ENCODE measurements around the gene CCDC57.
A peak's percentile ranks its signal among the peaks of the same experiment; 100 is the strongest.

Gene CCDC57

GRCh38 chr17:82103553-82104451 is 108.8 kb downstream of the CCDC57 start:
- in situ Hi-C loops (cut with MboI; ENCODE audit: low pct_unique_long_range_greater_than_20kb, low sequenced_read_pairs) = no loop called here
- DNase-seq = no peak

GRCh38 chr17:82101767-82102679 is 110.6 kb downstream of the CCDC57 start:
- in situ Hi-C loops (cut with MboI; ENCODE audit: low pct_unique_long_range_greater_than_20kb, low sequenced_read_pairs) = no loop called here
- no peak for DNase-seq

- in situ Hi-C loops (cut with MboI; ENCODE audit: low pct_unique_long_range_greater_than_20kb, low sequenced_read_pairs) = no loop called here
- no peak for DNase-seq
These were observed 111.3 kb downstream of the CCDC57 start for GRCh38 chr17:82101301-82101715.

GRCh38 chr17:82100502-82101298 is 111.9 kb downstream of the CCDC57 start:
- no peak for DNase-seq
- in situ Hi-C loops (cut with MboI; ENCODE audit: low pct_unique_long_range_greater_than_20kb, low sequenced_read_pairs) = no loop called here

GRCh38 chr17:82098939-82099763 is 113.5 kb downstream of the CCDC57 start:
- DNase-seq = peak; percentile 39
- in situ Hi-C loops (cut with MboI; ENCODE audit: low pct_unique_long_range_greater_than_20kb, low sequenced_read_pairs) = no loop called here

- DNase-seq = peak; percentile 92
- in situ Hi-C loops (cut with MboI; ENCODE audit: low pct_unique_long_range_greater_than_20kb, low sequenced_read_pairs) = no loop called here
These were observed 114.3 kb downstream of the CCDC57 start, which contains the start of gene FASN for GRCh38 chr17:82098169-82098938. Gene FASN, minus strand, starts transcription at chr17:82098236. Its CDS starts 1,791 bp downstream, at chr17:82096445.

GRCh38 chr17:82097919-82098168 is 114.8 kb downstream of the CCDC57 start:
- in situ Hi-C loops (cut with MboI; ENCODE audit: low pct_unique_long_range_greater_than_20kb, low sequenced_read_pairs) = no loop called here
- DNase-seq = no peak

GRCh38 chr17:82097184-82097918 is 115.3 kb downstream of the CCDC57 start:
- peak; percentile 34 for DNase-seq

GRCh38 chr17:82096709-82097183 is 115.9 kb downstream of the CCDC57 start:
- in situ Hi-C loops (cut with MboI; ENCODE audit: low pct_unique_long_range_greater_than_20kb, low sequenced_read_pairs) = no loop called here
- DNase-seq = no peak

More at GRCh38 chr17:82097184-82097918, 115.3 kb downstream of the CCDC57 start:
- in situ Hi-C loops (cut with MboI; ENCODE audit: low pct_unique_long_range_greater_than_20kb, low sequenced_read_pairs) = no loop called here

- in situ Hi-C loops (cut with MboI; ENCODE audit: low pct_unique_long_range_greater_than_20kb, low sequenced_read_pairs) = no loop called here
- DNase-seq = no peak
These were observed 116.6 kb downstream of the CCDC57 start for GRCh38 chr17:82095777-82096708.

GRCh38 chr17:82094931-82095776 is 117.5 kb downstream of the CCDC57 start:
- in situ Hi-C loops (cut with MboI; ENCODE audit: low pct_unique_long_range_greater_than_20kb, low sequenced_read_pairs) = no loop called here

GRCh38 chr17:82092995-82093751 is 119.5 kb downstream of the CCDC57 start:
- in situ Hi-C loops (cut with MboI; ENCODE audit: low pct_unique_long_range_greater_than_20kb, low sequenced_read_pairs) = no loop called here
- no peak for DNase-seq

More at GRCh38 chr17:82094931-82095776, 117.5 kb downstream of the CCDC57 start:
- DNase-seq = no peak

GRCh38 chr17:82092628-82092994 is 120.0 kb downstream of the CCDC57 start:
- no peak for DNase-seq

GRCh38 chr17:82092094-82092586 is 120.5 kb downstream of the CCDC57 start:
- in situ Hi-C loops (cut with MboI; ENCODE audit: low pct_unique_long_range_greater_than_20kb, low sequenced_read_pairs) = no loop called here
- DNase-seq = no peak

More at GRCh38 chr17:82092628-82092994, 120.0 kb downstream of the CCDC57 start:
- in situ Hi-C loops (cut with MboI; ENCODE audit: low pct_unique_long_range_greater_than_20kb, low sequenced_read_pairs) = no loop called here
